Activated CD4-positive, CD25-positive, alpha-beta regulatory T cell treated with anti-CD3 and anti-CD28 coated beads, Interleukin-2, amount 50 U/mL, for 16 hours (primary cell): ENCODE results near the gene EDN2.
A peak's percentile ranks its signal among the peaks of the same experiment; 100 is the strongest.

Source experiments
- DNase-seq: peaks from one replicate; pipeline ENCODE4 v3.0.0-alpha.2; 2020; ENCODE audit warnings: low read depth, low spot score

EDN2 gene

GRCh38 chr1:41437011-41437355, 47.5 kb downstream of the EDN2 start:
- DNase-seq, result no peak

- DNase-seq, result no peak
Measured at GRCh38 chr1:41436281-41437010, 48.0 kb downstream of the EDN2 start.

GRCh38 chr1:41435570-41436178, 48.8 kb downstream of the EDN2 start:
- no peak for DNase-seq

GRCh38 chr1:41434748-41435449, 49.6 kb downstream of the EDN2 start:
- DNase-seq, result no peak

DNA sequence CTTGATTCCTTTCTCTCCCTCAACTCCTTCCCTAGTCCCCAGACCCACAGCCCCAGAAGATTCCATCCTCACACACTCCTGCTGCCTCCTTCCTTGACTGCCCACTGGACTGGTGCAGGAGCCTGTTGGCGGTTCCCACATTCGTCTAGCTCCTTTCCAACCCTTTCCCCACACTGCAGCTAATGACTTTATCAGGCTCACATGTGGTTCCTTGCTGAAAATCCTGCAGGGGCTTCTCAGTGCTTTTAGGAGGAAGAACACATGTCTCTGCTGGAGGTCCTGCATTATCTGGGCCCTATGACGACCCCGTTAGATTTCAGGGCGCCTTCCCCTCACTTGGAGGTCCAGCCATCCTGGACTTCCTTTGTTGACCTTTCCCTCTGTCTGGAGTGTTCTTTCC, 50.2 kb downstream of the EDN2 start:
- DNase-seq, result no peak

- DNase-seq, result no peak
Measured at GRCh38 chr1:41433501-41433900, 51.0 kb downstream of the EDN2 start.

- DNase-seq, result peak; percentile 35
Measured at GRCh38 chr1:41432481-41433280, 51.8 kb downstream of the EDN2 start.

DNA sequence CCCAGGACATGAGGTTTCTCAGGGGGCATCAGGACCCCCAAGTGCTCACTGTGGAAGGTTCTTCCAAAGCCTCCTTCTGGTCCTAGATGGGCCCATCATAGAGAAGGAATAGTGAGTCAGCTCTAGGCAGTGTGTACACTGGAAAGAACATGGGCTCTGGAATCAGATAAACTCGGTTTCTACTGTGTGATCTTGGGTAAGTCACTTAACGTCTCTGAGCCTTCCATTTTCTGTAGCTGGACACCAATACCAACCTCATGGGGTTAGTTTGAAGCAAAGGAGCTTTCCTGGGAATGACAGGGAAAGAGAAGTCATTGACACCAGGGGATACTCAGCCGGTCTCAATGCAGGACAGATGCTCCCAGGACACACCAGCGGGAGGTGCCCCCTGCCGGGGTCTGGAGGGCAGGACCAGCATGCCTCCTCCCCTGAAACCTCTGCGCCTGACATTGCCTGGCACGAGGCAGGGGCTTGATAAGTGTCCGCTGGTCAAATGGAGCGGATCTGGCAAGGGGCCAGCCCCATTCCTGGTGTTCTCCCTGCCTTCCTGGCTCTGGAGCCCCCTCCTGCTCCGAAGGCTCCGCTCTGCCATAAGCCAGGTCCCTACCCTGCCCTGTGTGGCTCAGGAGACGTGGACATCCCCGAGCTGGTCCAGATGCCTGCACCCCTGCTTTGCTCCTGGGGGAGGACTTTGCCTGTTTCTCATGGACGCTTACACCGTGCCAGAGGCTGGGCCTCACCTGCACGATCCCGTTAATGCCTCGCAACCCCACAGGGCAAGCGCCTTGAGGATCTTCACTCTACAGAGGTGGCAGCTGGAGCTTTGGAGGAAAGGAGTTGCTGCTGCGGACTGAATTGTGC, 52.8 kb downstream of the EDN2 start:
- no peak for DNase-seq

- no peak for DNase-seq
Measured at GRCh38 chr1:41430582-41430981, 53.9 kb downstream of the EDN2 start.

DNA sequence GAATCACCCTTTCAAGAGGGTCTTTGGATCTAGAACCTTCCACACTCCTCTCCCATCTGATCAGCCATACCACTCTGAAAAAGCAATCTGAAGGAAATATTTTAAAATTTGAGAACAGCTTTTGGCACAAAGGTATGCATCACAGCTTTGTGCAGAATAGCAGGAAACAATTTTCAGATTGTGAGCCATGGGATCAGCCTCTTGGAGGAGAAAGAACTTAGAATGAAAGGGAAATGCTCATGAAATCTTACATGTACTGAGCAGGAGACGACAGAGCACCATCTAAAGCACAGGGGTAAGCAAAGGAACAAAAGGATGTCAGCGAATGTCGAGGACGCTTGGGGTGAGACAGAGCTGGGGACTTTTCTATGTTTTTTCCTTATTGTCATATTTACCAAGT, 54.4 kb downstream of the EDN2 start:
- no peak for DNase-seq

DNA sequence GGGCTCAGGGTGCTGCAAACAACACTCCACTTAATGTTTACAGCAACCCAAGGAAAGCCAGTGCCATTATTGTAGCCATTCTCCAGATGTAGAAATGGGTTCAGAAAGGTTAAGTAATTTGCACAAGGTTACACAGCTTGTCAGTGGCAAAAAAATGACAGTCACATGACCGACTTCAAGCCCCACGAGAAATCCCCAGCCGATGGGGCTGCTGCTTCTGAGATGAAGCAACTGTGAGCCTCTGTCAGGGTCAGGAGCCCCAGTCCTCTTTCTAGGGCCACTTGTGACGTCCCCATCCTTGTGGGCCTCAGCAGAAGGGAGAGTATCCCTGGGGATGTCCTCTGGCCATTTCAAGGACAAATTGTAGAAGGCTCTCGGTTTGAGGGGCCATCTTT, 54.8 kb downstream of the EDN2 start:
- DNase-seq, result no peak
